GM23338 (cell line): ENCODE data around the gene TMEM222. TPM values are rescaled to one million over a fixed set of nuclear protein-coding genes. Genes with fewer than 3 reads are reported as not detected.
A peak's percentile ranks its signal among the peaks of the same experiment; 100 is the strongest.

ENCODE experiments used
- ATAC-seq: fragments of 200-7000 bp; cut with Tn5 transposase; 3 replicates; pipeline ENCODE4 v1.9.1; 2020
- DNase-seq: peaks from one replicate; pipeline ENCODE4 v3.0.0-alpha.2; 2015; ENCODE audit warnings: low spot score
- H2AFZ ChIP-seq: fragments of 200-600 bp; sonication (generic); 2 replicates; pipeline ENCODE4 v1.8.0; 2016; ENCODE audit warnings: antibody characterized with exemption, mild to moderate bottlenecking, moderate library complexity
- H3F3A ChIP-seq: fragments of 200-600 bp; sonication (generic); replicated peaks from 2 replicates; pipeline ENCODE4 v1.8.0; 2017; ENCODE audit warnings: antibody characterized with exemption, mixed run types, low read depth
- H3K27ac ChIP-seq: fragments of 200-600 bp; sonication (generic); 2 replicates; pipeline ENCODE4 v1.6.1; 2016; ENCODE audit warnings: low read depth
- H3K27me3 ChIP-seq: fragments of 200-600 bp; sonication (generic); 2 replicates; pipeline ENCODE4 v1.8.0; 2016; ENCODE audit warnings: mild to moderate bottlenecking, mixed run types, moderate library complexity; ENCODE audit not compliant: insufficient read depth
- H3K36me3 ChIP-seq: fragments of 200-600 bp; sonication (generic); 2 replicates; pipeline ENCODE4 v1.8.0; 2016; ENCODE audit warnings: mild to moderate bottlenecking; ENCODE audit not compliant: insufficient read depth
- H3K4me1 ChIP-seq: fragments of 200-600 bp; sonication (generic); 2 replicates; pipeline ENCODE4 v1.8.0; 2016; ENCODE audit warnings: mild to moderate bottlenecking, moderate library complexity; ENCODE audit not compliant: insufficient read depth
- H3K4me2 ChIP-seq: fragments of 200-600 bp; sonication (generic); 2 replicates; pipeline ENCODE4 v1.7.1; 2017; ENCODE audit warnings: mixed run types
- H3K4me3 ChIP-seq: fragments of 200-600 bp; sonication (generic); 2 replicates; pipeline ENCODE4 v1.6.1; 2016; ENCODE audit warnings: mixed run types
- H3K79me2 ChIP-seq: fragments of 200-600 bp; sonication (generic); replicated peaks from 2 replicates; pipeline ENCODE4 v1.8.0; 2017; ENCODE audit warnings: mild to moderate bottlenecking; ENCODE audit not compliant: insufficient read depth
- H3K9me2 ChIP-seq: fragments of 200-600 bp; sonication (generic); 2 replicates; pipeline ENCODE4 v1.8.0; 2017; ENCODE audit not compliant: insufficient read depth
- H4K20me1 ChIP-seq: fragments of 200-600 bp; sonication (generic); replicated peaks from 2 replicates; pipeline ENCODE4 v1.8.0; 2017; ENCODE audit warnings: mild to moderate bottlenecking; ENCODE audit not compliant: insufficient read depth
- H3K27ac Mint-ChIP-seq: 2 replicates; pipeline ENCODE4 v1.8.0; 2020; ENCODE audit warnings: inconsistent platforms, mild to moderate bottlenecking, moderate library complexity, mixed read lengths
- H3K27me3 Mint-ChIP-seq: 3 replicates; pipeline ENCODE4 v1.8.0; 2022; ENCODE audit warnings: low read depth, mild to moderate bottlenecking, moderate library complexity, mixed read lengths, inconsistent platforms; ENCODE audit not compliant: insufficient read depth, poor library complexity
- H3K36me3 Mint-ChIP-seq: 3 replicates; pipeline ENCODE4 v1.8.0; 2021; ENCODE audit warnings: low read depth, mild to moderate bottlenecking, inconsistent platforms, moderate library complexity, mixed read lengths
- H3K4me1 Mint-ChIP-seq: 3 replicates; pipeline ENCODE4 v1.8.0; 2020; ENCODE audit warnings: mild to moderate bottlenecking, inconsistent platforms, mixed read lengths
- H3K4me3 Mint-ChIP-seq: 3 replicates; pipeline ENCODE4 v1.8.0; 2021; ENCODE audit warnings: moderate library complexity, mild to moderate bottlenecking, inconsistent platforms, mixed read lengths
- H3K9me3 Mint-ChIP-seq: 3 replicates; pipeline ENCODE4 v1.8.0; 2020; ENCODE audit warnings: moderate library complexity, mild to moderate bottlenecking, inconsistent platforms, mixed read lengths
- CTCF ChIP-seq, 2 experiments: fragments of 200-600 bp in 1 of 2; sonication (generic) in 1 of 2; conservative IDR thresholded peaks; 2 replicates each; pipeline versions ENCODE4 v1.5.1 to v1.6.1; 2016 to 2017; ENCODE audit warnings: antibody characterized with exemption in 2 of 2, low read depth in 2 of 2, mild to moderate bottlenecking in 2 of 2, moderate library complexity in 1 of 2
- EZH2 ChIP-seq: fragments of 200-600 bp; sonication (generic); IDR thresholded peaks from one replicate; pipeline ENCODE4 v1.8.0; 2017; ENCODE audit warnings: antibody characterized with exemption, mild to moderate bottlenecking, low read depth; ENCODE audit not compliant: unreplicated experiment
- EZH2phosphoT487 ChIP-seq: fragments of 200-600 bp; sonication (generic); IDR thresholded peaks from one replicate; pipeline ENCODE4 v1.8.1; 2018; ENCODE audit warnings: antibody characterized with exemption; ENCODE audit not compliant: unreplicated experiment
- NANOG ChIP-seq: IDR thresholded peaks from 2 replicates; pipeline ENCODE4 v1.6.1; 2016; ENCODE audit warnings: antibody characterized with exemption, borderline replicate concordance
- POLR2AphosphoS5 ChIP-seq: IDR thresholded peaks from 2 replicates; pipeline ENCODE4 v1.6.1; 2016; ENCODE audit warnings: antibody characterized with exemption, low read depth
- STAT1 ChIP-seq: IDR thresholded peaks from one replicate; pipeline ENCODE4 v1.6.1; 2016; ENCODE audit warnings: antibody characterized with exemption; ENCODE audit not compliant: unreplicated experiment
- ZNF114 ChIP-seq: fragments of 250-450 bp; sonication (Bioruptor Pico); IDR thresholded peaks from 2 replicates; pipeline ENCODE4 v1.5.0; 2020; ENCODE audit warnings: mild to moderate bottlenecking, moderate library complexity
- polyA plus RNA-seq: library from polyadenylated mRNA; unstranded; fragments of >200 nt; fragmentation: Nextera tagmentation; extraction: Ambion mirVana; gene quantifications from 2 replicates; pipeline ENCODE4 v1.2.1, GENCODE V29; 2016
- total RNA-seq: library from RNA; depleted of rRNA; stranded (reverse); fragments of >200 nt; shearing (Covaris generic); gene quantifications from 2 replicates; pipeline ENCODE4 v1.2.3, GENCODE V29; 2014

Gene TMEM222
- total and polyA plus RNA-seq, 2 experiments from 2014 or later = 17.8 to 22.6 TPM

- H3F3A ChIP-seq = peaks cover 8% of the 10 kb centered on the region; the same call in 1 of the 2 replicates
Observed at GRCh38 chr1:27358928-27359313, 37.0 kb downstream of the TMEM222 start.

GRCh38 chr1:27359822-27360158, 37.8 kb downstream of the TMEM222 start:
- Histone ChIP-seq H3K27ac (no peak overlapping the region), H3K36me3 (no peaks in the 10 kb centered on the region), H4K20me1 (no peaks in the 10 kb centered on the region), H3K27me3 (peaks cover 47% of the 10 kb centered on the region), H3F3A (0 out of 2 replicates have a peak, but pooled peaks cover 8% of the 10 kb centered on the region), H3K9me2 (no peaks in the 10 kb centered on the region), H3K4me2 (peak overlapping the region; percentile 94), H3K4me1 (peaks cover 14% of the 10 kb centered on the region), H3K79me2 (no peaks in the 10 kb centered on the region), H3K4me3 (peak overlapping the region; percentile 88), H2AFZ (peak overlapping the region; percentile 91; the same call in 1 of the 2 replicates)
- peaks cover 42% of the 10 kb centered on the region for H3K27me3 Mint-ChIP-seq
- H3K36me3 Mint-ChIP-seq = peaks cover 5% of the 10 kb centered on the region; the same call in 1 of the 3 replicates
- no peak overlapping the region for H3K27ac Mint-ChIP-seq
- TF ChIP-seq CTCF (conservative IDR thresholded peaks at IDR 0.05; ENCODE audit: low read depth in 2 of 2) = no peak
- peak overlapping the region; percentile 74 for H3K4me3 Mint-ChIP-seq
- H3K4me1 Mint-ChIP-seq = peaks cover 23% of the 10 kb centered on the region
- DNase-seq (no peak), ATAC-seq (no peak)
- no peaks in the 10 kb centered on the region for H3K9me3 Mint-ChIP-seq

More at GRCh38 chr1:27358928-27359313, 37.0 kb downstream of the TMEM222 start:
- Histone ChIP-seq H3K36me3 (no peaks in the 10 kb centered on the region), H3K4me1 (peaks cover 14% of the 10 kb centered on the region), H3K27ac (no peak overlapping the region), H3K79me2 (no peaks in the 10 kb centered on the region), H3K27me3 (peaks cover 47% of the 10 kb centered on the region), H3K4me2 (no peak overlapping the region), H3K4me3 (no peak overlapping the region), H4K20me1 (no peaks in the 10 kb centered on the region), H2AFZ (no peak overlapping the region), H3K9me2 (no peaks in the 10 kb centered on the region)
- Mint-ChIP-seq H3K4me3 (no peak overlapping the region; the same call in 2 of the 3 replicates), H3K36me3 (peaks cover 5% of the 10 kb centered on the region; the same call in 1 of the 3 replicates), H3K27ac (no peak overlapping the region), H3K27me3 (peaks cover 44% of the 10 kb centered on the region), H3K9me3 (no peaks in the 10 kb centered on the region), H3K4me1 (peaks cover 16% of the 10 kb centered on the region; the same call in 2 of the 3 replicates)
- ATAC-seq (no peak), DNase-seq (no peak)
- TF ChIP-seq STAT1 = no peak
- no peak for TF ChIP-seq NANOG
- TF ChIP-seq EZH2 = no peak
- no peak for TF ChIP-seq ZNF114 (CRISPR knock-in tag)

GRCh38 chr1:27360159-27361043, 38.4 kb downstream of the TMEM222 start:
- Mint-ChIP-seq H3K9me3 (no peaks in the 10 kb centered on the region), H3K4me3 (peak overlapping the region; percentile 74), H3K27me3 (peaks cover 46% of the 10 kb centered on the region), H3K36me3 (peaks cover 5% of the 10 kb centered on the region; the same call in 1 of the 3 replicates), H3K27ac (no peak overlapping the region), H3K4me1 (peaks cover 29% of the 10 kb centered on the region)
- TF ChIP-seq POLR2AphosphoS5 = peak; percentile 57
- TF ChIP-seq NANOG = no peak
- TF ChIP-seq EZH2phosphoT487 = no peak
- peak; percentile 22 for TF ChIP-seq EZH2
- Histone ChIP-seq H3K36me3 (no peaks in the 10 kb centered on the region), H3K4me3 (peak overlapping the region; percentile 88), H4K20me1 (no peaks in the 10 kb centered on the region), H3K27ac (no peak overlapping the region), H3F3A (0 out of 2 replicates have a peak, but pooled peaks cover 8% of the 10 kb centered on the region), H3K79me2 (no peaks in the 10 kb centered on the region), H3K27me3 (peaks cover 47% of the 10 kb centered on the region), H2AFZ (peak overlapping the region; percentile 97), H3K9me2 (no peaks in the 10 kb centered on the region), H3K4me2 (peak overlapping the region; percentile 94), H3K4me1 (peaks cover 20% of the 10 kb centered on the region)
- DNase-seq = peak; percentile 72
- peak; percentile 41 for ATAC-seq
